HG03439 (cell line): ENCODE measurements around the gene CYP17A1.
"Not testable (repeated sequence)": the region's sequence is repeated elsewhere in the genome, so short reads cannot be mapped to it uniquely, and the experiment has no call there.

ENCODE experiments used
- ATAC-seq: cut with Tn5 transposase; IDR thresholded peaks from one replicate; pipeline ENCODE4 v1.9.1; 2021; ENCODE audit warnings: mild to moderate bottlenecking, moderate library complexity; ENCODE audit not compliant: unreplicated experiment

Gene CYP17A1, protein sequence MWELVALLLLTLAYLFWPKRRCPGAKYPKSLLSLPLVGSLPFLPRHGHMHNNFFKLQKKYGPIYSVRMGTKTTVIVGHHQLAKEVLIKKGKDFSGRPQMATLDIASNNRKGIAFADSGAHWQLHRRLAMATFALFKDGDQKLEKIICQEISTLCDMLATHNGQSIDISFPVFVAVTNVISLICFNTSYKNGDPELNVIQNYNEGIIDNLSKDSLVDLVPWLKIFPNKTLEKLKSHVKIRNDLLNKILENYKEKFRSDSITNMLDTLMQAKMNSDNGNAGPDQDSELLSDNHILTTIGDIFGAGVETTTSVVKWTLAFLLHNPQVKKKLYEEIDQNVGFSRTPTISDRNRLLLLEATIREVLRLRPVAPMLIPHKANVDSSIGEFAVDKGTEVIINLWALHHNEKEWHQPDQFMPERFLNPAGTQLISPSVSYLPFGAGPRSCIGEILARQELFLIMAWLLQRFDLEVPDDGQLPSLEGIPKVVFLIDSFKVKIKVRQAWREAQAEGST

DNA sequence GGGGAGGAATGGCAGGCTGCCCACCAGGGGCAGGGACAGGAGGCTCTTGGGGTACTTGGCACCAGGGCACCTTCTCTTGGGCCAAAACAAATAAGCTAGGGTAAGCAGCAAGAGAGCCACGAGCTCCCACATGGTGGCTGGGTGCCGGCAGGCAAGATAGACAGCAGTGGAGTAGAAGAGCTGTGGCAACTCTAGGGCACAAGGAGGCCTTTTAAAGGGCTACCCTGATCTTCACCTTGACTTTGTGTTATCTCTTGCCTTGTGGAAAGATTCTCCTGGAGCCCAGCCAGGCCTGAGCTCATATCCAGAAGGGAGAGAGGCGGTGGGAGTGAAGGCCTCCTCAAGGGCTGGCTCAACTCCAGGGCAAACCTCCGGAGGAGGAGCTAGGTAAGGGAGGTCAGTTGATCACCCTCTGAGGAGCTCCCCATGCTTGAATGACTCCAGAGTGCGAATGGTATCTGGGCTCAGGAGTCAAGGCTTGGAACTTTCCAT, at the start of gene CYP17A1:
Gene CYP17A1, minus strand, starts transcription at position 184 of the 492 bp plus-strand sequence. Its CDS starts 52 bp downstream, at position 132.
- ATAC-seq = no peak

DNA sequence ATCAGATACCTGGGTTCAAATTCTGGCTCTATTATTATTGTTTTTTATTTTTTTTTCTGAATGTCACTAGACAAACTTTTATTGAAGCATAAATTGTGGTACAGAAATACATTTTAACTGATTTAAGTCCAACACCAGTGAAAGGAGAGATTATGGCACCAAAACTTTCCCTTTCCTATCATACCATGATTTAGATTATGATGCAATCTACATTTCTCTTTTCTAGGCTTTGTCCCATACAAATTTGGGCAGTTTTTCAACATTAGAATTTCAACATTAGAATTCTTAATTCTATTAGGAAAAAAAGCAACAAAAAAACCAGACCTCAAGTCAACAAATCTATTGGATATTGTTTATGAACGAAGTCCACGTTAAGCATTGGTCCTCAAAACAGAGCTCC, 43.0 kb upstream of the CYP17A1 start:
- no peak for ATAC-seq

DNA sequence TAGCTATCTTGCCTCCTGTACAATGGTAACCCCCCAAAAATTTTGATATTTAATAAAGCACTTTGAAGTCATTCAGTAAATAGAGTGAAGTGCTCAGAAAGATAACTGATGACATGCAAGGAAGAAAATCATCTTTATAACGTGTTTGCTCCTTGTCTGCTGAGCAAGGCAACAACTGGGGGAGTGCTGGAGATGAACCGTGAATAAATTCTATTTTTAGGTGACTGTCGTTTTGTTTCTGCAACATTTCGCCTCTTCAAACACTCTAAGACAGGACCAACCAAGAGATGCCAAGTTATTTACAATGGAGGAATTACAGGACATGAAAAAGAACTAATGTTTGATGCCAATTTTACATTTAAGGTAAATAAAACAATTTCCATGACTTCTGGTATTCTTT, 41.4 kb upstream of the CYP17A1 start:
- no peak for ATAC-seq

DNA sequence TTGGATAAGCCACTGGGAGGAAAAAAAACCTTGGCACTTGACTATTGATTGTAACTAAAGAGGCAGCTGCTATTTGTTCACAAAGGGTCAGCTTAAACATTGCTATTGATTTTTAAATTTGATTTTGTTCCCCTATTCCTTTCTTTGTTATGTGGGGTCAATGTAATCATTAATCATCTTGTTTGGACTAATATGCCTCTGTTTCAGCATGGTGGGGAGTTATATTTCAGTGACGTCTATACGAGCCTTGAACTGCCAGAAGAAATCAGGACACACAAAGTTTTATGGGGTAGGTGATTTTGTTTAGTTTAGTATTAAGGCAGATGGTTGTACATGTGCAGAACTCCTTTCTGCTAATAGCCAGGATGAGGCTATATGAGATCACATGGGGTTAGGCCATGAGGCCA, 39.5 kb upstream of the CYP17A1 start:
- no peak for ATAC-seq

DNA sequence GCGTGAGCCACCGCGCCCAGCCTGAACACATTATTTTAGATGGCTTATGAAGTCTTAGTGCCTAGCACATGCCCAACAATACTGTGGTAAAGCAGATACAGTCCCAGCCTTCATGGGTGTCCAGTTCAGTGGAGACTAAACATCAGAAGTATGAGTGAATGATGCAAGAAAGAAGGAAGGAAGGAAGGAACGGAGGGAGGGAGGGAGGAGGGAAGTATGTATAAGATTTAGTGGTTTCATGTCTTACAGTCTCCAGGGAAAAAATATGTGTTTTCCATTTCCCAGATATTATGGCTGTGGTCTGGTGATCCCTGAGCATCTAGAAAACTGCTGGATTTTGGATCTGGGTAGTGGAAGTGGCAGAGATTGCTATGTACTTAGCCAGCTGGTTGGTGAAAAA, 35.0 kb upstream of the CYP17A1 start:
- ATAC-seq = no peak

DNA sequence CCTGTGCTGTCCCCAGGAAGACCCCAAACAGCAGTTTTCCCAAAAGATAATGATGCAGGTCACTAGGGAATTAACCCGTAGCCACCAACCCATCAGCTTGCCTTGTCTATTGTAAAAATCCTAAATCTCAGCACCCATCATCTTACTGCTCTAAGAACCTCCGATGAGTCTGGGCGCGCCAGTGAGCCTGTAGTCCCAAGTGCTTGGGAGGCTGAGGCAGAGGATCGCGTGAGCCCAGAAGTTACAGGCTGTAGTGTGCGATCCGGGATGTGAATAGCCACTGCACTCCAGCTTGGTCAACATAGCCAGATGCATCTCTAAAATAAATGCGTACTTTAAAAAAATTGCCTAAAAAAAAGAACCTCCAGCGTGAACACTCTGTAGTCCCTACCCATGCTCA, 33.0 kb upstream of the CYP17A1 start:
- ATAC-seq = no peak

DNA sequence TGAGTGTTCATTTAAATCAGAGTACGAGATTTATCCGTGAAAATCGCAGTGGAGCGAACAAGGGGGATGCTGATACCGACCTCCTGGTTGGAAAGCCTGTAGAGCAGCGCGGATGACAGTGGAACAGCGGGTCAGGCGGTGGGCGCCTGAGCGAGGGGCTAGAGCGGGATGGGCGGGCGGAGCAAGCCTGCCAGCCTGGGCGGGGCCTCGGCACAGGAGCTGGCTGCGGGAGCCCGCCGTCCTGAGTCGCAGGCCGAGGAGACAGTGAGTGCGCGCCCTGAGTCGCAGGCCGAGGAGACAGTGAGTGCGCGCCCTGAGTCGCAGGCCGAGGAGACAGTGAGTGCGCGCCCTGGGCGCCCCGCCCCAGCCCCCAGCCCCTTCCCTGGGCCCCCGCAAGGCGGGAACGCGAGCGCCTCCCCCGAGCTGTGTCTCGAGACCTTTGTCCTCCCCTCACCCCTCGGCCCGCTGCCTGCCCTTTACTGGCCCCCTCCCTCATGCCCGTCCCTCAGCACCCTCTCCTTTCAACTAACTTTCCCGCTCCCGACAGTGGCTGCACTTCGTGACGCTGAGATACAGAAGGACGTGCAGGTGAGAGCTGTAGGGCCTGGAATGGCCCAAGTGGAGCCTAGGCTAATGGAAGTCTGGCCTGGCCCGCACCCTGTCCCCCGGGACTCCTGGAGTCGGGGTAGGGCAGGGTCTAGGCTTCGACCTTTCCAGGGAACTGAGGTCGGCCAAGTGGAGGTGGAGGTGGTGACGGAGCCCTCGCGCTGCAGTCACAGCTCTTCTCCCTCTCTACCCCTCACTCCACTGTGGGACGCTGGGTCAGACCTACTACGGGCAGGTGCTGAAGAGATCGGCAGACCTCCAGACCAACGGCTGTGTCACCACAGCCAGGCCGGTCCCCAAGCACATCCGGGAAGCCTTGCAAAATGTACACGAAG, 32.3 kb upstream of the CYP17A1 start, which contains the start of gene AS3MT:
Gene AS3MT, plus strand, starts transcription at position 213 of the 941 bp plus-strand sequence. Its CDS starts 123 bp downstream, at position 336.
- ATAC-seq = no peak

DNA sequence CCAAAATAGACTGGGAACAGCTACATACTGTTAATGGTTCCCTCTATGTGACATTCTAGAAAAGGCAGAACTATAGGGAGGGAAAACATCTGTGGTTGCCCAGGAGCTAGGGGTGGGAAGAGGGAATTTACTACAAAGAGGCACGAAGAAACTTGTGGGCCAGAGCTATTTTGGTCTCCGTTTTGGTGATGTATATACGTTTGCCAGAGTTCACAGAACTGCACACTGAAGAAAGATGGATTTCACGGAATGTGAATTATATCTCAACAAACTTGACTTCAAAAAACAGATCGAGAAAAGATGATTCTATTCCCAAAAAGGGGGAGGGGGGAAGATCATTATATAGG, 31.7 kb upstream of the CYP17A1 start:
- no peak for ATAC-seq

DNA sequence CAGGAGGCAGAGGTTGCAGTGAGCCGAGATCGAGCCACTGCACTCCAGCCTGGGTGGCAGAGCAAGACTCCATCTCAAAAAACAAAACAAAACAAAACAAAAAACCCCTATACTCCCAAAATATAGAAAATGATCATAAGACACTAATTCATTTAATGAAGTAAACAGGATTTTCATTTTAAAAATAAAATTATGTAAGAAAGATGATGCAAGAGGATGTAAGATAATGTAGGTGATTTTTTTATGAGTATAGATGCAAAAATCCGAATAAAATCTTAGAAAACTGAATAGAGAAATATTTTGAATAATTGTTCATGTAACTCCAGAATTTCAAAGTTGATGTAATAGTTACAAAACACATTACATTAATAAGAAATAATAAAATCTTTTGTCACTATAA, 28.4 kb upstream of the CYP17A1 start:
- ATAC-seq = no peak

DNA sequence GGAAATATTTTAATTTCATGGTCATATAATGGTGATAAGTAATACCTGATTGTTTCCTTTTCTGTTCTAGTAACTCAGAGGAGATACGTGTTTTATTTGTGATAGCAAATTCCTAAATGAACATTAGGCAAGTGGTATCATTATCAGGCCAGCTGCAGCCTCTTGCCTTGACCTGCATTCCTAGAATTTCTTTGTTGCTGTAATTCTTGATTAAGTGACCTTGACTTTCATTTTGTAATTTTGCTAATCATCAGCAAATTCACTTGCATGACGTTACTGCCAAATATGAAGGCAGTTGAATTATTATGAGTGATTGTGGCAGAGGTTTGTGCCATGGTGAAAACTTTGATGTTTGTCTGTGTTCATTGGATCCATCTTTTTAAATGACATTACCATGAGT, 26.4 kb upstream of the CYP17A1 start:
- ATAC-seq = no peak

DNA sequence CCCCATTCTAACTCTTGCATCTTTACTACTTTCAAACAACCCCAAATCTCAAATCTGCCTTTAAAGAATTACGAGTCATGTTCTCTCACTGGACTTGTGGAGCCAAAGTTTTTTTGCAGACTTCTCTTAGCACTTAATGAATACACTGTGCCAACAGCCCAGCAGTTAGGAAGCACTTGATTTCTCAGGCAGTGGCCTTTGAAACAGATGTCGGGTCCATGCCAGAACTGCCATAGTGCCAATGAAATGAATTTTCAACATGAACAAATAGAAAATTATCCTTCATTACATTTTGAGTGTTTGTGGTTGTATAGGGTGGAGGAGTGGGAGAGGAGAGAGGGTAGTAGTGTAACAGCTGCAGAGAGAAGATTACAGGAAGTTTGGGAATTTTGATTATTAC, 22.7 kb upstream of the CYP17A1 start:
- ATAC-seq = no peak

DNA sequence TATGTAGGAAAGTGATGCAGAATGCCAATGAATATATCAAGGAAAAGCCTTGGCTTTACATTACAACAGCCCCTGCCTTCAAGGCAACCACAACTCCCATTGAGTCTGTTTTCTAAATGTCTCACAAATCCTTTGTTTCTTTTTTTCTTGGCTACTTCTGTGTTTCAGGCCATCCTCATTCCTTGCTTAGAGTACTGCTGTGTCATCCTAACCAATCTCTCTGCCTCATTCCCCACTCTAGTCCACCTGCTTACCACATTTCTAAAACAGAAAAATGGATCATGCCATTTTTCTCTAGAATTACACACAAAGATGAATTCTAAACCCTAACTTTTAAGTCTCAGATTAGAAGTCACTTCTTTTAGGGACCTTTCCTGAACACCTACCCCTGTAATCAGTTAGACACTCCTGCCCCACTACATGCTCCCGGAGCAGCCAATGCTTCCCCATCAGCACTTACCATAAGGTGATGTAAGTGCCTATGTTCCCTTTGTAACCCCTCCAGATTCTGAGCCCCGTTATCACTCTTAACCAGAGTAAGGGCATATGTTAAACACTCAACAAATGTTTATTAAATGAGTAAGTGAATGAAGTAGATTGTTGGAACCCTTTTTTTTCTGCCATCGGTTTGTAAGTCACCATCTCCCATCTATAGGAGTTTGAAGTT, 19.7 kb upstream of the CYP17A1 start:
- no peak for ATAC-seq

DNA sequence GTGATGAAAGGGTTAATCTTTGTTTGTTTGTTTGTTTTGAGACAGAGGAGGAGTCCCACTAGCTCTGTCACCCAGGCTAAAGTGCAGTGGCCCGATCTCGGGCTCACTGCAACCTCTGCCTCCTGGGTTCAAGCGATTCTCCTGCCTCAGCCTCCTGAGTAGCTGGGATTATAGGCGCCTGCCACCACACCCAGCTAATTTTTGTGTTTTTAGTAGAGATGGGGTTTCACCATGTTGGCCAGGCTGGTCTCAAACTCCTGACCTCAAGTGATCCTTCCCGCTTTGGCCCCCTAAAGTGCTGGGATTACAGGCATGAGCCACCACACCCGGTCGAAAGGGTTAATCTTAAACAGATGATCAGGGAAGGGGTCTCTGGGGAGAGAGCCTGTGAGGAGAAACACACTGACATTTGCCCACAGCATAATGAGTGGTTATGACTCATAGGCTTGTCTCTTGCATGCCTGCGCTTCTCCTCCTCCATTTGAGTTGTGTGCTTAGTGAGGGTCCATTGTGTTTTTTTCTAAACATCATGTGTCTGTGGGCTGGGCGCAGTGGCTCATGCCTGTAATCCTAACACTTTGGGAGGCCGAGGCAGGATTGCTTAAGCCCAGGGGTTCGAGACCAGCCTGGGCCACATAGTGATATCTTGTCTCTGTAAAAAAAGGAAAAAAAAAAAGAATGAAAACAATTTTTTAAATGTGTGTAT, 18.7 kb upstream of the CYP17A1 start:
- ATAC-seq = not testable (repeated sequence)

DNA sequence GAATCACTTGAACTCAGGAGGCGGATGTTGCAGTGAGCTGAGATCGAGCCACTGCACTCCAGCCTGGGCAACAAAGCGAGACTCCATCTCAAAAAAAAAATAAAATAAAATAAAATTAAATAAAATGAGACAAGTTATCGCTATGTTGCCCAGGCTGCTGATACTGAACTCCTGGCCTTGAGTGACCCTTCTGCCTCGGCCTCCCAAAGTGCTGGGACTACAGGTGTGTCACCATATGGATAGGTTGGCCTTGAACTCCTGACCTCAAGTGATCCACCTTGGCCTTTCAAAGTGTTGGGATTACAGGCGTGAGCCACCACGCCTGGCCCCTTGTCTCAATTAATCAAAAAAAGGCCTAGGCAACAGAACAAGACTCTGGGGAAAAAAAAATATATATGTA, 16.0 kb upstream of the CYP17A1 start:
- not testable (repeated sequence) for ATAC-seq

DNA sequence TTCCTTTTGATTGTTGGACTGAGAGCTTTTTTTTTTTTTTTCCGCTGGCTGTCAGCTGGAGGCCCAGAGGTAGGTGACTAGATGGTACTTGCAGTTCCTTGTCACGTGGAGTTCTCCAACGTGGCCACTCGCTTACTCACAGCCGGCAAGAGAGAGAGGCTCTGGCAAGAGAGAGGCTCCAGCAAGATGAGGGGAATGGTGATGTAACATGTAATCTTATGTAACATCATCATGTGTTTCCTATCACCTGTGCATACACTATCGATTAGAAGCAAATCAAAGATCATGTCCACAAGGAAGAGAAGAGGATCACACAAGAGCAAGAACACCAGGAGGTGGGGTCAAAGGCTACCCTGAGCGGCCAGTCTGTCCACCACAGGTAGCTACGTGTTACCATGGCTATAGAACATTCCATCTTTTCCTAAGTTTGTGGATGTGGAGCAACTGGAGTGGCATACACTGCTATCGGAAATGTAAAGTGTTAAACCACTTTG, 12.9 kb upstream of the CYP17A1 start:
- ATAC-seq = no peak

DNA sequence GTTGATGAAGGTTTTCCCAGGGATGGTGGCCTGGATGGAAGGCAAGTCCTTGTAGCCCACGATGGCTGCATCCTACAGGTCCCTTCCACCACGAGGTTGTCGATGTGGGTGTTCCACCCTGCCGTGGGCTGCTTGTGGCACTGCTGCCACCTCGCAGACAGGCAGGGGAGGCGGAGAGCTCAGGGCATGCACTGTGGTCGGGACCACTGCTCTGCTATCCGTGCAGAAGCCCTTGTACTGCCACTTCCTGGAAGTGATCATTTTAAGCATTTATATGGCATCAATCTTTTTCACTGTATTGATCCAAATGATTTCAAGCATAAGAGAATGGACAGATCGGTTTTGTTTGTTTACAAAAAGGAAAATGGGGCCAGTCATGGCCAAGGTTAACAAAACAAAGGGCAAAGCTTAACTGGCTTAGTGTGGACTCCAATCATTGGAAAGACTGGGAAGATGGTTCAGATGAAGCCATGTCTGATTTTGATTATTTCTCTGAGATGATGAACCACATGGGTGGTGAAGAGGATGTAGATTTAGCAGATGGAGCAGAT, 8.2 kb upstream of the CYP17A1 start:
- no peak for ATAC-seq

DNA sequence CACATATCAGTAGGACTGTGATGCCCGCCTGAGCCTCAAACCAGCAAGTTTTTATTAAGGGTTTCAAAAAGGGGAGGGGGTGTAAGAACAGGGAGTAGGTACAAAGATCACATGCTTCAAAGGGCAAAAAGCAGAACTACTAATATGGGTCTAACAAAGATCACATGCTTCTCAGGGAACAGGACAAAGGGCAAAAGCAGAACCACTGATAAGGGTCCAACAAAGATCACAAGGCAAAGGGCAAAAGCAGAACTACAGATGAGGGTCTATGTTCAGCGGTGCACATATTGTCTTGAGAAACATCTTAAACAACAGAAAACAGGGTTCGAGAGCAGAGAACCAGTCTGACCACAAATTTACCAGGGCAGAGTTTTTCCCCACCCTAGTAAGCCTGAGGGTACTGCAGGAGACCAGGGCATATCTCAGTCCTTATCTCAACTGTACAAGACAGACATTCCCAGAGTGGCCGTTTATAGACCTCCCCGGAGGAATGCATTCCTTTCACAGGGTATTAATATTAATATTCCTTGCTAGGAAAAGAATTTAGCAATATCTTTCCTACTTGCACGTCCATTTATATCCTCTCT, 7.1 kb upstream of the CYP17A1 start:
- ATAC-seq = not testable (repeated sequence)

DNA sequence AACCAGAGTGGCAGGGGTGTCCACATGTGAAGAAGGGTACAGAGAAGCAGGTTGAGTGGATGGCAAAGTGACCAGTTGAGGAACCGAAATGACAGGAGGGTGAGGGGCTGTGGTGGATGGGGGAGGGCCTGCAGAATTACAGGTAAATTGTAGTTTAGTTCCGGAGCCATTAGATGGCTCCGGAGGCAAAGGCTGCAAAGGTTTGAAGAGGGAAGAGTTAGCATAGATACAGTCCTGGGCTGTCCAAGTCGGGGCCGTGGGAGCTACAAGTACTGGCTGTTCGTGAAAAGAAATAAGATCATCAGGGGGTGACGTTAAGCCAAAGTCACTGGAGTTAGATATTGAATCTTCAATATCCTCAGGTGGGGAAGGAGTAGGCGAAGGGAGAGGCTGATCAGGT, 5.9 kb upstream of the CYP17A1 start:
- not testable (repeated sequence) for ATAC-seq

DNA sequence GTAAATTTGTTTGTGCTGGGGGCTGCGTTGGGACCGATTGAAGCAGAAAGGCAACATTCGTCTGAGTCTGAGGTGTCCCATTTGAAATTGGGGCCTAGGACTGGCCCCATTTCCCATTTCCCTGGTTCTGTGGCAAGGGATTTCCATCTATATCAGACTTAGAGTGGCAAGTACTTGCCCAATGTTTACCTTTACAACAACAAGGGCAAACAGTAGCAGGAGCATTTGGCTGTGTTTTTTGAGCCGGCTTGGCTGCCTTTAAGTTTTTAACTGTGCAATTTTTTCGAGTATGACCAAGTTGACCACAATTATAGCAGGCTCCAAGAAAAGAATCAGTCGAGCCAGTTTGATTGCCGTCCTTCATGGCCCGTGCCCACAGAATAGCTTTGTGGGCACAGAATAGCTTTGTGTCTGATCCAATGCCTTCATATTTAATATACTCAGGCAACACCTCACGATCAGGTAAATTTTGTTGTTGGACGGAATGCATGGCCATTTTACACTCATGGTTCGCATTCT, 4.7 kb upstream of the CYP17A1 start:
- no peak for ATAC-seq
